WERI-Rb-1 (cell line): ENCODE measurements around the gene ACOXL.

ENCODE experiments used
- DNase-seq: peaks from one replicate; pipeline ENCODE4 v3.0.0-alpha.2; 2020
- H3K27ac ChIP-seq: fragments of 250-450 bp; sonication (Bioruptor Pico); 2 replicates; pipeline ENCODE4 v1.5.1; 2020; ENCODE audit warnings: mild to moderate bottlenecking, moderate library complexity
- H3K27me3 ChIP-seq: fragments of 250-450 bp; sonication (Bioruptor Pico); 2 replicates; pipeline ENCODE4 v1.5.1; 2021; ENCODE audit warnings: mild to moderate bottlenecking, low read depth, moderate library complexity; ENCODE audit not compliant: insufficient read depth, severe bottlenecking
- H3K36me3 ChIP-seq: fragments of 250-450 bp; sonication (Bioruptor Pico); 2 replicates; pipeline ENCODE4 v1.5.1; 2020; ENCODE audit warnings: mild to moderate bottlenecking, moderate library complexity
- H3K4me3 ChIP-seq: 2 replicates; pipeline ENCODE4 v1.5.1; 2011; ENCODE audit warnings: low read depth, mild to moderate bottlenecking, control low read depth, low read length
- H3K9me3 ChIP-seq: fragments of 250-450 bp; sonication (Bioruptor Pico); 2 replicates; pipeline ENCODE4 v1.5.1; 2021; ENCODE audit warnings: mild to moderate bottlenecking, moderate library complexity; ENCODE audit not compliant: severe bottlenecking
- TF ChIP-seq, protein P1 (sequence below): IDR thresholded peaks from 2 replicates; pipeline ENCODE4 v1.5.1; 2011; ENCODE audit warnings: low read depth, mild to moderate bottlenecking, control low read depth, inconsistent platforms, low read length

Gene ACOXL

DNA sequence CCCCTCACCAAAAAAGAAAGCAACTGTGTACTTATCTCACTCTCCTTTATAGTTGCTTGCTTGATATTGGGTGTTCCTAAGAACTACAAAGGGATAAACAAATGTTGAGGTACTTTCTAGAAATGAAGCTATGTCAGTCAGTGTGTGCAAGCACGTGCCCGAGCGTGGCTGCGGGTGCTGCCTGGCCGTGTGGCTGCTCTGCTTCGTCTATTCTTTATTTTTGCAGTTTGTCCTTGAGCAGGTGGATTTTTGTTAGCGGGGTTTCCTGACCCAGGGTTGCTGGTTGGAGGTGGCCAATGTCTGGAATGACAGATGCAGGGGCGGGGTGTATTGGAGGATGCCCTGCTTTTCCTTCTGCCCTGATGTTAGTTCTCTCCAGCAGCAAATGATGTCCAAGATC, 62.6 kb downstream of the ACOXL start:
- no peak overlapping the region for H3K27ac ChIP-seq
- H3K27me3 ChIP-seq: peaks cover 86% of the 10 kb centered on the region
- TF ChIP-seq, protein P1, sequence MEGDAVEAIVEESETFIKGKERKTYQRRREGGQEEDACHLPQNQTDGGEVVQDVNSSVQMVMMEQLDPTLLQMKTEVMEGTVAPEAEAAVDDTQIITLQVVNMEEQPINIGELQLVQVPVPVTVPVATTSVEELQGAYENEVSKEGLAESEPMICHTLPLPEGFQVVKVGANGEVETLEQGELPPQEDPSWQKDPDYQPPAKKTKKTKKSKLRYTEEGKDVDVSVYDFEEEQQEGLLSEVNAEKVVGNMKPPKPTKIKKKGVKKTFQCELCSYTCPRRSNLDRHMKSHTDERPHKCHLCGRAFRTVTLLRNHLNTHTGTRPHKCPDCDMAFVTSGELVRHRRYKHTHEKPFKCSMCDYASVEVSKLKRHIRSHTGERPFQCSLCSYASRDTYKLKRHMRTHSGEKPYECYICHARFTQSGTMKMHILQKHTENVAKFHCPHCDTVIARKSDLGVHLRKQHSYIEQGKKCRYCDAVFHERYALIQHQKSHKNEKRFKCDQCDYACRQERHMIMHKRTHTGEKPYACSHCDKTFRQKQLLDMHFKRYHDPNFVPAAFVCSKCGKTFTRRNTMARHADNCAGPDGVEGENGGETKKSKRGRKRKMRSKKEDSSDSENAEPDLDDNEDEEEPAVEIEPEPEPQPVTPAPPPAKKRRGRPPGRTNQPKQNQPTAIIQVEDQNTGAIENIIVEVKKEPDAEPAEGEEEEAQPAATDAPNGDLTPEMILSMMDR: no peak
- no peak overlapping the region for H3K4me3 ChIP-seq
- no peak for DNase-seq
- H3K36me3 ChIP-seq: no peaks in the 10 kb centered on the region
- H3K9me3 ChIP-seq: peaks cover 5% of the 10 kb centered on the region

DNA sequence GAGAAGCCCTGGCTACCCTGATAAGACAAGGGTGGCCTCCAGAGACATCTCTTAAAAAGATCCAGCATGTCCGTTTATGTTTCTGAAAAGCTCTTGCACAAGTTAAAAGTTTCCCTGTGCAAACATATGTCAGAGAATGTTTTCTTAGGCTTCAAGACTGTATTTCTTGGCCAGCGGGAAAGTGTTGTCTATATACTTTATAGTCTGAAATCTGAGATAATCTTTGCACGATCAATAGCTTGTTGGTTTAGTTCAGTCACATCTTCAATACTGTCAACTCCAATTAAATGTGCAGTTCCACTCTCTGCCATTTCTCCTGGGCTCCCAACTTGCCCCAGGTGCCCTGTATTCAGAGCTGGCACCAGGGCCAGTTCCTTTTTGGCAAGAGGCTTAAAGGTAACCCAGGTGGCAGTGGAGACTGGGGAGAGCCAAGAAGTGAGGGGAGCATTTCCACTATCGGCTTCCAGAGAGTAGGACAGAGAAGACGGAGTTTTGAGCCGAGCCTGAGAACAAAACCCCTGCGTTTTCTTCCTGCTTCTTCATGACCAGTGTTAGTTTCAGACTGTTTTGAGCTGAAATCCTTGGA, 64.4 kb downstream of the ACOXL start:
- Histone ChIP-seq H3K36me3 (no peaks in the 10 kb centered on the region), H3K9me3 (peaks cover 6% of the 10 kb centered on the region), H3K27me3 (peaks cover 93% of the 10 kb centered on the region), H3K4me3 (no peak overlapping the region), H3K27ac (no peak overlapping the region)
- TF ChIP-seq, protein P1: no peak
- DNase-seq: no peak

DNA sequence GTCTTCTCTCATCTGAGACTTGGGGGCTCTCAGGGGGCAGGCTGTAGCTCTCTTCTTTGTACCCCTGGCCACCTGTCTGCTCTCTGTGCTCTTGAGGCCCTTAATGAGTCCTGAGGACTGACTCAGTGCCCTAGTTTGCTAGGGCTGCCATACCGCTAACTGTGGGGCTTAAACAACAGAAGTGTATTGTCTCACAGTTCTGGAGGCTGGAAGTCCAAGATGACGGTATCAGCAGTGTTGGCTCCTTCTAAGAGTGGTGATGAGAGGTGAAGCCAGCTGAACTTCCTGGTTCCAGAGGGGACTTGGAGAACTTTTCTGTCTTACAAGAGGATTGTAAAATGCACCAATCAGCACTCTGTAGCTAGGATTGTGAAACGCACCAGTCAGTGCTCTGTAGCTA, 67.0 kb downstream of the ACOXL start:
- H3K9me3 ChIP-seq: peaks cover 7% of the 10 kb centered on the region
- peaks cover 77% of the 10 kb centered on the region for H3K27me3 ChIP-seq
- H3K27ac ChIP-seq: no peak overlapping the region
- no peak overlapping the region for H3K4me3 ChIP-seq
- TF ChIP-seq, protein P1: no peak
- DNase-seq: no peak
- no peaks in the 10 kb centered on the region for H3K36me3 ChIP-seq

DNA sequence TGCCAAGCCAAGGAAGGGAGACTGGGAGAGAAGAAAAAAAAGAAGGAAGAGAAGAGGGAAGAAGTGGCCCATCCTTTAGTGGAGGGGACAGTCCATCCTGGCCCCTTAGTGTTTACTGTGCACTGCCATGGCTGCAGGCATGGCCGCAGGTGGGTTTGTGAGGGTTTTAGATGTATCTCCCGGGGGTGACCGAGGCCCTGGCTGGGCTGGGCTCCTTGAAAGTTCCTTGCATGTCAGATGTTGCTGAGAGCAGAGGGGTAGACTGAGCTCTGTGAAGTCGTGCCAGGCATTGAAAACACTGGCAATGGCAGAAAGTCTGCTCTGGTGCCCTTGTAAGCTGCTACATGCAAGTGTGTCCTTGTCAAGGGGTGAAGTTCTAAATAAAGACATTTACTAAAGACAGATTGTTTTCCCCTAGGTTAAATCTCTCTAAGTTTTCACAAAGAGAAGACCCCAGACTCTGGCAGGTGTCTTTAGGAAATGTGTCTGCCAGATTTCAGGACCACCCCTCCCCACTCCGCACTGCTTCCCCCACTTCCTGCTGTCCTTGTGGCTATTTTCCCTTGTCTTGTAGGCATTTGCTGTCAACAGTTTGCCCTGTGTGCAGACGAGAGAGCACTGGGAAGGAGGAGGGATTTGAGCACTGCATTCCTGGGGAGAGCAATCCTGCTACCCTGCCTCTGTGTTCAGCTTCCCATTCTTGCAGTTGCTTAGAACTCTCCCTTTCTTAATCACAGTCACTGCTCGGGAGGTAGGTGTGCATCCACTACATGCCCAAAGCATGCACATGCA, 68.4 kb downstream of the ACOXL start:
- peaks cover 9% of the 10 kb centered on the region for H3K9me3 ChIP-seq
- DNase-seq: no peak
- no peaks in the 10 kb centered on the region for H3K36me3 ChIP-seq
- H3K27me3 ChIP-seq: peaks cover 74% of the 10 kb centered on the region
- TF ChIP-seq, protein P1: no peak
- H3K4me3 ChIP-seq: no peak overlapping the region
- H3K27ac ChIP-seq: no peak overlapping the region

DNA sequence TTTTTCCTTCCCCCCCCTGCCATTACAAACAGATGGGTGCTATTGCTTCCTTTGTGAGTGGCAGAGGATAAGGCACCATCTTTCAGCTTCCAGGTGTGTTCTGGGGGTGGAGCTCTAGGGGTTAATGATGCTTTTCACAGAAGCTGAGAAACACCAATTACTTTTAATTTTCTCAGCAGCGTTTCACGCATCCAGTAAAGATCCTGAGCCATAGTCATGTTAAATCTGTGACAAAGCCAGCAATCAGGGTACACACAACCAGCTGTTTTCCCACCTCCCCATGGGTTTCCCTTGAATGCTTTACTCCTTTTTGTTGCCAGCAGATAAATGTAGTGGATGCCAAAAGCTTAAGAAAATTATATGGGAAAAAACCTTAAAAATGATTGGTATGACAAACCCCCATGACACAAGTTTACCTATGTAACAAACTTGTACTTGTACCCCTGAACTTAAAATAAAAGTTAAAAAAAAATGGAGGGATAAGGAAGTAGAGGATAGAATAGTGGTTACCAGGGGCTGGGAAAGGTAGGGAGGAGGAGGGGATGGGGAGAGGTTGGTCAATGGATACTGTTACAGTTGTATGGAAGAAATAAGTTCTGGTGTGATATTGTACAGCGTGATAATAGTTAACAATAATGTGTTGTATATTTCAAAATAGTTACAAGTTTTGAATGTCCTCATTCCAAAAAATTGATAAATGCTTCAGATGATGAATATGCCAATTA, 70.0 kb downstream of the ACOXL start:
- Histone ChIP-seq H3K36me3 (no peaks in the 10 kb centered on the region), H3K4me3 (no peak overlapping the region), H3K27ac (no peak overlapping the region), H3K27me3 (peaks cover 74% of the 10 kb centered on the region), H3K9me3 (peaks cover 9% of the 10 kb centered on the region)
- TF ChIP-seq, protein P1: no peak
- DNase-seq: no peak
